G401.6 (cell line): Measurements from ENCODE around the gene DEGS1.

Source experiments
- FAIRE-seq: peaks from 2 replicates; lab custom pipeline; 2012; peaks lifted over from hg19 to GRCh38; lab: Jason Lieb, UNC

The DEGS1 gene

DNA sequence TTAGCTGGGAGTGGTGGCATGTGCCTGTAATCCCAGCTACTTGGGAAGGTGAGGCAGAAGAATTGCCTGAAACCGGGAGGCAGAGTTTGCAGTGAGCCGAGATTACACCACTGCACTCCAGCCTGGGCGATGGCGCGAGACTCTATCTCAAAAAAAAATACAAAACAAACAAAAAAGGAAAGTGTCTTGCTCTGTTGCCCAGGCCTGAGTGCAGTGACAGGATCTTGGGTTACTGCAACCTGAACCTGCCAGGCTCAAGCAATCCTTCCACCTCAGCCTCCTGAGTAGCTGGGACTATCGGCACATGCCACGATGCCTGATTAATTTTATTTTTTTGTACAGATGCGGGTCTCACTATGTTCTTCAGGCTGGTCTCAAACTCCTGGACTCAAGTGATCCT, 33.3 kb downstream of the DEGS1 start:
- FAIRE-seq, result no peak

DNA sequence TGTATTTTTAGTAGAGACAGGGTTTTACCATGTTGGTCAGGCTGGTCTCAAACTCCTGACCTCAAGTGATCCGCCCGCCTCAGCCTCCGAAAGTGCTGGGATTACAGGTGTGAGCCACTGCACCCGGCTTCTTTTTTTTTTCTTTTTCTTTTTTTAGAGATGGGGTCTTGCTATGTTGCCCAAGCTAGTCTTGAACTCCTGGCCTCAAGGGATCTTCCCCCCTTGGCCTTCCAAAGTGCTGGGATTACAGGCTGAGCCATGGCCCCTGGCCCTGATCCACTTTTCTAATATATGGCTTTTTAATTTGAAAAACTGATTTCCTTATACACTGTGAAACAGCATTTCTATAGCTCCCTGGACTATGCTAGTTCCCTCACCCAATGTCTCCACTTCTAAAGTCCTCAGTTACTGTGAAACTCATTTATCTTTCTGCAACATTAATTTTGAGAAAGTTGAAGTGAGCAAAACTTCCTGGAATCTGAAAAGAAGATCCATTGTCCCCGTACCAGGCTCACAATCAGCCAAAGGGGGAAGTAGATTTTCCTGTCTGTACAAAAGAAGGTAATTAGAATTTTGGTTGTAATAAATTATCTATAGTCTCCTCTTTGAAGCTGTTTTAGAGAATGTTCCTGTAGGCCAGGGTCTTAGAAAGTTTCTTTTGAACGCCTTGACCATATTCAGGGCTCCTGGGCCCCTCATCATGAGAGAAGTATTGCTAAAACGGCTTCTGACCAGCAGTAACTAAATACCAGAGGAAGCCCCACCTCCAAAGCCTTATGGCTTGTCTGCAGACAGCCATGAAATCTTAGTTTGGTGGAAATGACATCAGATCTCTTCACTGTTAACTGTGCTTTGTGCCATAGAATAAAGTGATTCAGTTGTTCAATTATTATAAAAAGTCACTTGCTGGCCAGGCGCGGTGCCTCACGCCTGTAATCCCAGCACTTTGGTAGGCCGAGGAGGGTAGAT, 34.9 kb downstream of the DEGS1 start:
- FAIRE-seq, result no peak

- FAIRE-seq, result no peak
These were observed 36.1 kb downstream of the DEGS1 start for GRCh38 chr1:224219011-224219611.

GRCh38 chr1:224219612-224220059, 36.6 kb downstream of the DEGS1 start:
- no peak for FAIRE-seq

DNA sequence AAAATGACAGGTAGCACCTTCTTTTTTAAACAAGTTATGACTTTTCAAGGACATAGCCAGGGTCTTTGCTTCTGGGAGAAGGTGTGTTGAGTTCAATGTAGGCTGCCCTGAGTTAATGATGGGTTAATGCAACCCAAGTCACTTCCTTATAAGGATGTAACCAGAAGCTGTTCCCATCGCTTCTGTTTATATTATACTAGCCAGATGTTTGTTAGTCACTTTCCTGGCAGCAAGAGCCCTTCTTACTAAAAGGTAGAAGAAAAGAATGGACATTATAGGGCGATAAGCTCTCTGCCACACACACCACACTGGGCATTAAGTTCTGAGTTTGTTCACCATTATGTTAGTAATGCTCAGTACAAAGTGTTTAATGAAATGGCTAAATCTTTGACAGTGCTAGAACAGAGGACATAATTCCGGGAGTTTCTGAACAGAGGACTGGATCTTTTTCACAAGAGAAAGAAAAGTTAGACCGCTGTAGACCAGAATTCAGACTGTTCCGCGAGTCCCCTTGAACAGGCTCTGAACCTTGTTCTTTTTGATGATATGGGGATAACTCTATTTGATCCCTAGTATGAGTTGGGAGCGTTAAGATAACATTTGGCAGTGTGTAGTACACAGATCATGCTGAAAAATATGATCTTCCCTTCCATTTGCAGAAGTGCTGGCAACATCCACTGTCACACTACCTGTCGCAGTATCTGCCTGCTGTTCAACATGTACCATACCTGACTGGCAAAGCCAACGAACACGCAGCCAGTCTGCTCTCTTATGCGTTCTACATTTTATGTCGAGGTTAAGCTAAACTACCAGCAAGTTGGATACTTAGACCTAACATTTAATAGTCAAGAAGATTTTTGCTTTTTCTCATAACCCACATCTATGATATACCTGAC, 41.0 kb downstream of the DEGS1 start:
- no peak for FAIRE-seq

GRCh38 chr1:224226849-224227502, 43.9 kb downstream of the DEGS1 start:
- no peak for FAIRE-seq

GRCh38 chr1:224234017-224234416, 51.0 kb downstream of the DEGS1 start:
- FAIRE-seq, result peak; percentile 27

DNA sequence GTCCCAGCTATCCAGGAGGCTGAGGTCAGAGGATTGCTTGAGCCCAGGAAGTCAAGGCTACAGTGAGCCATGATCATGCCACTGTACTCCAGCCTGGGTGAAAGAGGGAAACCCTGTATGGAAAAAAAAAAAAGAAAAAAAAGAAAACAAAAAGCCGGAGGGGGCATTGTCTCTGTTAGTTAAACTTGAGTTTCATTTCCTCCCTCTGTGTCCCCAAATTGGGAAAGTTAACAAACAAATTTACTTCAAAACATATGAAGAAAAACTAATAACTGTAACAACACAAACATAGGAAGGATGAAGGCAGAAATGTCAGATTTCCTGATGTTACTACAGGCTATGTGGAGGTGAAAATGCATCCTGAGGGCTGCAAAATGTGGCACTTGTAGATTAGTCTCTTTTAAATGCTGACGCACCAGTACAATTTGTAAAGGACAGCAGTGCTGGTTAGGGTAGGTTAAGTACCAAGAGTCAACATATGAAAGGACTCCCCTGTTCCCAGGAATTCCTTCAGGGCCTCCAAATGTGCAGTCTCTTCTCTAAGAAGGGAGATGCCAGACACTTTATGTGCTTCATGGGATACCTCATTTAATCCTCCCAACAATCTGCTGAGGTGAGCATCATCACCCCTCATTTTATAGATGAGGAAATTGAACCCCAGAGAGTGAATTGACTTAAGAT, 52.9 kb downstream of the DEGS1 start:
- FAIRE-seq, result no peak

DNA sequence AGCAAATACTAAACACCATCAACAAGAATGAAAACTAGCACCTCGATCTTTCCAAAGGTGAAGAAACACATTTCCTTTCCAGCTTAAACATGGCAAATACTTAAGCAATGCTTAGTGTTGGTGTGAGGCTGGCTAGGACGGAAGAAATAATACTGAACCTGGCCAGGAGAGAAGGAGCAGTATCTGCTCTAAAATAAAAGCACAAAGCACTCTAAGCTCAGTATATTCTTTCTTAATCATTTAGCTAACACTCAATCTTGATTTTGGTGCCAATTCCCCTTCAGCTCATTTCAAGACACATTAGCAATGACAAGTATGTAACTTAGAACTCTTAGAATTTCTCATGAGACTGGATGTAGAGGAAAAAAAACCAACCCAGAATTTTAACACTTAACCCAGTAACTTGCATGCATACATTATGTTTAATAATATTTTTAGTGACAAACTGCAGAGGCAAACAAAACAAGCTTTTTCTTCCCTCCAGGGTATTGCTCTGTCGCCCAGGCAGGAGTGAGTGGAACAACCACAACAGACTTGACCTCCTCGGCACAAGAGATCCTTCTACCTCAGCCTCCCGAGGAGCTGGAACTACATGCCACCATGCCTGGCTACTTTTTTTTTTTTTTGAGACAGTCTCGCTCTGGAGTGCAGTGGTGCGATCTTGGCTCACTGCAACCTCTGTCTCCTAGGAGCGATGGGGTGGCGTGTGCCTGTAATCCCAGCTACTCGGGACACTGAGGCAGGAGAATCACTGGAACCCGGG, 54.3 kb downstream of the DEGS1 start:
- peak; percentile 28 for FAIRE-seq

DNA sequence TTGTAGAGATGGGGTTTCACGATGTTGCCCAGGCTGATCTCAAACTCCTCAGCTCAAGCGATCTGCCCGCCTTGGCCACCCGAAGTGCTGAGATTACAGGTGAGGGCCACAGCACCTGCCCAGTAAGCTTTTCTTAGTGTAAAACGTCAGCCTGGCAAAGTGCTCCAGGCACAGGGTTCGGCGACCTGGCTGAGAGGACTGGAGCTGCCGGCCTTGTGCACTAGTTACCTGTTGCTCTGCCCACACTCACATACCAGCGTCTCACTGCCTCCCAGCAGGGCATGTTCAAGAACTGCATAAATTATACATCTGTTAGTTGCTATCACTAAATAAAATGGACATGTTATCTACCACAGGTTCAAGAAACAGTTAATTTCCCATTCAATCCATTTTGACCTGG, 55.2 kb downstream of the DEGS1 start:
- FAIRE-seq, result no peak

- FAIRE-seq, result no peak
These were observed 55.7 kb downstream of the DEGS1 start for GRCh38 chr1:224238756-224239155.
